ENCODE data around the gene FAXDC2. TPM values are rescaled to one million over a fixed set of nuclear protein-coding genes. Genes with fewer than 3 reads are reported as not detected.
A peak's percentile ranks its signal among the peaks of the same experiment; 100 is the strongest.

Gene FAXDC2
- total and polyA plus RNA-seq, 9 donors: 15.2 to 120 (median 27.6) TPM

- WGBS, 3 donors: 46 to 51% (median 49%) methylated on average over 2 of the region's 2 CpGs
- Histone ChIP-seq H3K4me3 (no peak overlapping the region), H3K4me1 (ENCODE audit: insufficient read depth) (peaks cover 34% of the 10 kb centered on the region), H3K27ac (no peak overlapping the region), H3K36me3 (no peaks in the 10 kb centered on the region), H3K27me3 (no peaks in the 10 kb centered on the region), H3K9me3 (no peaks in the 10 kb centered on the region)
- intact Hi-C loops (cut with DNase I): no loop called here
- no peak for DNase-seq
- no peak for TF ChIP-seq CTCF (IDR thresholded peaks at IDR 0.05)
- no peak for TF ChIP-seq POLR2A (IDR thresholded peaks at IDR 0.05)
- no peak for TF ChIP-seq EP300 (IDR thresholded peaks at IDR 0.05)
Observed at GRCh38 chr5:154786414-154786813, 64.0 kb downstream of the FAXDC2 start.

- H3K9me3 ChIP-seq: no peaks in the 10 kb centered on the region
- no peaks in the 10 kb centered on the region for H3K36me3 ChIP-seq
- no peak for DNase-seq
- no peak overlapping the region for H3K27ac ChIP-seq
- no peak overlapping the region for H3K4me3 ChIP-seq
- intact Hi-C loops (cut with DNase I): no loop called here
- no peaks in the 10 kb centered on the region for H3K27me3 ChIP-seq
- peaks cover 36% of the 10 kb centered on the region for H3K4me1 ChIP-seq (ENCODE audit: insufficient read depth)
- 84 to 93% (median 93%) methylated on average over 2 of the region's 2 CpGs for WGBS, 3 donors
- TF ChIP-seq POLR2A (IDR thresholded peaks at IDR 0.05) (no peak), CTCF (IDR thresholded peaks at IDR 0.05) (no peak), EP300 (IDR thresholded peaks at IDR 0.05) (no peak)
Observed at GRCh38 chr5:154784856-154785255, 65.5 kb downstream of the FAXDC2 start.

GRCh38 chr5:154783774-154784460, 66.5 kb downstream of the FAXDC2 start:
- no peaks in the 10 kb centered on the region for H3K9me3 ChIP-seq
- H3K4me3 ChIP-seq: no peak overlapping the region
- no peak for DNase-seq
- H3K4me1 ChIP-seq (ENCODE audit: insufficient read depth): peaks cover 39% of the 10 kb centered on the region
- intact Hi-C loops (cut with DNase I): no loop called here
- WGBS, 3 donors: 69 to 76% (median 73%) methylated on average over 11 of the region's 11 CpGs
- no peaks in the 10 kb centered on the region for H3K27me3 ChIP-seq
- H3K27ac ChIP-seq: no peak overlapping the region
- TF ChIP-seq EP300 (IDR thresholded peaks at IDR 0.05) (no peak), POLR2A (IDR thresholded peaks at IDR 0.05) (no peak), CTCF (IDR thresholded peaks at IDR 0.05) (no peak)
- H3K36me3 ChIP-seq: no peaks in the 10 kb centered on the region

GRCh38 chr5:154782812-154783592, 67.4 kb downstream of the FAXDC2 start:
- WGBS, 3 donors: 60 to 75% (median 73%) methylated on average over 1 of the region's 1 CpG
- intact Hi-C loops (cut with DNase I): no loop called here
- H3K4me1 ChIP-seq (ENCODE audit: insufficient read depth): peaks cover 35% of the 10 kb centered on the region

More at GRCh38 chr5:154782812-154783592, 67.4 kb downstream of the FAXDC2 start:
- no peak for DNase-seq
- TF ChIP-seq CTCF (IDR thresholded peaks at IDR 0.05) (no peak), EP300 (IDR thresholded peaks at IDR 0.05) (no peak), POLR2A (IDR thresholded peaks at IDR 0.05) (no peak)
- Histone ChIP-seq H3K4me3 (no peak overlapping the region), H3K9me3 (no peaks in the 10 kb centered on the region), H3K27me3 (no peaks in the 10 kb centered on the region), H3K27ac (peak overlapping the region in 1 of 2 donors; percentile 29), H3K36me3 (no peaks in the 10 kb centered on the region)

Measured in ovary (tissue), 9 donors.